ENCODE measurements around the gene PXMP4.
"Not testable (repeated sequence)": the region's sequence is repeated elsewhere in the genome, so short reads cannot be mapped to it uniquely, and the experiment has no call there.

Gene PXMP4

GRCh38 chr20:33719989-33720709, at the start of gene PXMP4:
Gene PXMP4, minus strand, starts transcription at chr20:33720310. Its CDS starts 103 bp downstream, at chr20:33720207.
- DNase-seq (ENCODE audit: low read depth) = peak; percentile 97

- DNase-seq (ENCODE audit: low read depth) = no peak
Observed at GRCh38 chr20:33769043-33769442, 48.9 kb upstream of the PXMP4 start.

- no peak for DNase-seq (ENCODE audit: low read depth)
Observed at GRCh38 chr20:33767777-33768138, 47.6 kb upstream of the PXMP4 start.

GRCh38 chr20:33766686-33767085, 46.6 kb upstream of the PXMP4 start:
- no peak for DNase-seq (ENCODE audit: low read depth)

- DNase-seq (ENCODE audit: low read depth) = no peak
Observed at GRCh38 chr20:33765592-33765991, 45.5 kb upstream of the PXMP4 start.

GRCh38 chr20:33765099-33765498, 45.0 kb upstream of the PXMP4 start:
- DNase-seq (ENCODE audit: low read depth) = no peak

- DNase-seq (ENCODE audit: low read depth) = no peak
Observed at GRCh38 chr20:33761698-33762250, 41.7 kb upstream of the PXMP4 start.

GRCh38 chr20:33757458-33757857, 37.3 kb upstream of the PXMP4 start:
- no peak for DNase-seq (ENCODE audit: low read depth)

GRCh38 chr20:33757046-33757445, 36.9 kb upstream of the PXMP4 start:
- DNase-seq (ENCODE audit: low read depth) = no peak

- DNase-seq (ENCODE audit: low read depth) = not testable (repeated sequence)
Observed at GRCh38 chr20:33755936-33756490, 35.9 kb upstream of the PXMP4 start.

- DNase-seq (ENCODE audit: low read depth) = no peak
Observed at GRCh38 chr20:33753763-33754162, 33.7 kb upstream of the PXMP4 start.

GRCh38 chr20:33753143-33753542, 33.0 kb upstream of the PXMP4 start:
- DNase-seq (ENCODE audit: low read depth) = no peak

- DNase-seq (ENCODE audit: low read depth) = no peak
Observed at GRCh38 chr20:33751775-33752174, 31.7 kb upstream of the PXMP4 start.

GRCh38 chr20:33746325-33746998, 26.4 kb upstream of the PXMP4 start:
- no peak for DNase-seq (ENCODE audit: low read depth)

- DNase-seq (ENCODE audit: low read depth) = no peak
Observed at GRCh38 chr20:33744773-33745385, 24.8 kb upstream of the PXMP4 start.

- DNase-seq (ENCODE audit: low read depth) = no peak
Observed at GRCh38 chr20:33744181-33744580, 24.1 kb upstream of the PXMP4 start.

GRCh38 chr20:33740189-33740588, 20.1 kb upstream of the PXMP4 start:
- no peak for DNase-seq (ENCODE audit: low read depth)

GRCh38 chr20:33739493-33739892, 19.4 kb upstream of the PXMP4 start:
- DNase-seq (ENCODE audit: low read depth) = no peak

- DNase-seq (ENCODE audit: low read depth) = no peak
Observed at GRCh38 chr20:33736962-33737361, 16.9 kb upstream of the PXMP4 start.

- no peak for DNase-seq (ENCODE audit: low read depth)
Observed at GRCh38 chr20:33733654-33734576, 13.8 kb upstream of the PXMP4 start.

GRCh38 chr20:33732166-33732970, 12.3 kb upstream of the PXMP4 start:
- DNase-seq (ENCODE audit: low read depth) = peak; percentile 78
